ENCODE measurements around the gene RFPL2. TPM values are rescaled to one million over a fixed set of nuclear protein-coding genes. Genes with fewer than 3 reads are reported as not detected.

Gene RFPL2
- total RNA-seq, 1 donor: not detected

- H3K4me3 ChIP-seq (ENCODE audit: low read depth, low read length): no peak overlapping the region
- DNase-seq (ENCODE audit: low read depth): no peak
- no peak for TF ChIP-seq CTCF (IDR thresholded peaks at IDR 0.05; ENCODE audit: insufficient read depth, low read length)
These were observed 19.1 kb downstream of the RFPL2 start for GRCh38 chr22:32185821-32186220.

GRCh38 chr22:32183625-32184024 lies 21.2 kb downstream of the RFPL2 start:
- no peak overlapping the region for H3K4me3 ChIP-seq (ENCODE audit: low read depth, low read length)
- DNase-seq (ENCODE audit: low read depth): no peak
- TF ChIP-seq CTCF (IDR thresholded peaks at IDR 0.05; ENCODE audit: insufficient read depth, low read length): no peak

GRCh38 chr22:32181043-32181442 lies 23.8 kb downstream of the RFPL2 start:
- TF ChIP-seq CTCF (IDR thresholded peaks at IDR 0.05; ENCODE audit: insufficient read depth, low read length): no peak
- no peak for DNase-seq (ENCODE audit: low read depth)
- no peak overlapping the region for H3K4me3 ChIP-seq (ENCODE audit: low read depth, low read length)

- DNase-seq (ENCODE audit: low read depth): no peak
- no peak for TF ChIP-seq CTCF (IDR thresholded peaks at IDR 0.05; ENCODE audit: insufficient read depth, low read length)
- no peak overlapping the region for H3K4me3 ChIP-seq (ENCODE audit: low read depth, low read length)
These were observed 27.6 kb downstream of the RFPL2 start for GRCh38 chr22:32177221-32177765.

- no peak for TF ChIP-seq CTCF (IDR thresholded peaks at IDR 0.05; ENCODE audit: insufficient read depth, low read length)
- no peak overlapping the region for H3K4me3 ChIP-seq (ENCODE audit: low read depth, low read length)
- no peak for DNase-seq (ENCODE audit: low read depth)
These were observed 28.9 kb downstream of the RFPL2 start for GRCh38 chr22:32175683-32176644.

- no peak for TF ChIP-seq CTCF (IDR thresholded peaks at IDR 0.05; ENCODE audit: insufficient read depth, low read length)
- H3K4me3 ChIP-seq (ENCODE audit: low read depth, low read length): no peak overlapping the region
- no peak for DNase-seq (ENCODE audit: low read depth)
These were observed 29.8 kb downstream of the RFPL2 start for GRCh38 chr22:32175115-32175514.

All from fibroblast of the aortic adventitia (primary cell).